Keratinocyte (primary cell): ENCODE data around the gene TNFSF15. TPM values are rescaled to one million over a fixed set of nuclear protein-coding genes. Genes with fewer than 3 reads are reported as not detected.

Experiments used
- DNase-seq: peaks from one replicate; pipeline ENCODE4 v3.0.0-alpha.2; 2011; ENCODE audit warnings: low read depth, missing footprints, low spot score
- FAIRE-seq: peaks from 2 replicates; lab custom pipeline; 2011; peaks lifted over from hg19 to GRCh38; lab: Jason Lieb, UNC
- H2AFZ ChIP-seq: 2 replicates; pipeline ENCODE4 v1.6.0; 2012; ENCODE audit warnings: low read length, control low read depth, inconsistent platforms; ENCODE audit not compliant: control insufficient read depth
- H3K27ac ChIP-seq: 2 replicates; pipeline ENCODE4 v1.5.1; 2011; ENCODE audit warnings: low read length; ENCODE audit not compliant: control insufficient read depth, insufficient read depth
- H3K27me3 ChIP-seq: 3 replicates; pipeline ENCODE4 v1.6.0; 2011; ENCODE audit warnings: low read length; ENCODE audit not compliant: control insufficient read depth, insufficient read depth; ENCODE audit errors: extremely low read depth
- H3K36me3 ChIP-seq, 2 experiments: 2 replicates in 1 of 2; 3 replicates in 1 of 2; pipeline ENCODE4 v1.5.1; 2011; ENCODE audit warnings: low read length in 2 of 2, mild to moderate bottlenecking in 1 of 2; ENCODE audit not compliant: control insufficient read depth in 2 of 2, insufficient read depth in 2 of 2; ENCODE audit errors: extremely low read depth in 1 of 2
- H3K4me1 ChIP-seq: 3 replicates; pipeline ENCODE4 v1.5.1; 2011; ENCODE audit warnings: low read length; ENCODE audit not compliant: control insufficient read depth, insufficient read depth; ENCODE audit errors: extremely low read depth
- H3K4me2 ChIP-seq: 3 replicates; pipeline ENCODE4 v1.6.0; 2011; ENCODE audit warnings: low read depth, low read length; ENCODE audit not compliant: control insufficient read depth, insufficient read depth; ENCODE audit errors: extremely low read depth
- H3K4me3 ChIP-seq, 3 experiments: fragments of 200-600 bp in 1 of 3; sonication (generic) in 1 of 3; 2 replicates in 2 of 3; 3 replicates in 1 of 3; pipeline ENCODE4 v1.5.1; 2011 to 2016; ENCODE audit warnings: low read length in 3 of 3, mild to moderate bottlenecking in 3 of 3, control low read depth in 2 of 3, inconsistent platforms in 1 of 3, low read depth in 1 of 3, mixed read lengths in 1 of 3, mixed run types in 1 of 3, moderate library complexity in 1 of 3; ENCODE audit not compliant: control insufficient read depth in 2 of 3, insufficient read depth in 2 of 3; ENCODE audit errors: extremely low read depth in 1 of 3
- H3K79me2 ChIP-seq: 2 replicates; pipeline ENCODE4 v1.6.0; 2012; ENCODE audit warnings: low read length; ENCODE audit not compliant: control insufficient read depth, insufficient read depth
- H3K9ac ChIP-seq: 3 replicates; pipeline ENCODE4 v1.6.0; 2011; ENCODE audit warnings: low read length; ENCODE audit not compliant: control insufficient read depth, insufficient read depth; ENCODE audit errors: extremely low read depth
- H3K9me1 ChIP-seq: 3 replicates; pipeline ENCODE4 v1.6.0; 2011; ENCODE audit warnings: low read length; ENCODE audit not compliant: control insufficient read depth, insufficient read depth; ENCODE audit errors: extremely low read depth
- H3K9me3 ChIP-seq: 2 replicates; pipeline ENCODE4 v1.5.1; 2012; ENCODE audit warnings: low read depth, low read length; ENCODE audit not compliant: control insufficient read depth
- H4K20me1 ChIP-seq: 3 replicates; pipeline ENCODE4 v1.6.0; 2011; ENCODE audit warnings: low read length; ENCODE audit not compliant: control insufficient read depth, insufficient read depth; ENCODE audit errors: extremely low read depth
- EZH2 ChIP-seq: IDR thresholded peaks from one replicate; pipeline ENCODE4 v1.6.1; 2012; ENCODE audit warnings: inconsistent platforms, mild to moderate bottlenecking, low read length, moderate library complexity
- dilution Hi-C: fragments of 300-500 bp; cut with MboI; formaldehyde crosslinking; loops from one replicate; pipeline ENCODE4 v1.7.0; 2020; ENCODE audit warnings: low sequenced_read_pairs; ENCODE audit not compliant: extremely low pct_ligation_motif_present
- polyA plus RNA-seq, 5 experiments: library from polyadenylated mRNA; depleted of rRNA in 3 of 5; stranded (reverse) in 3 of 5; stranded (forward) in 1 of 5; unstranded in 1 of 5; fragments of >200 nt; gene quantifications; 1 replicate in 1 of 5; 2 replicates in 3 of 5; 3 replicates in 1 of 5; pipeline versions ENCODE4 v1.2.1 to v1.2.3, GENCODE V29; 2011 to 2012; ENCODE audit warnings: missing spikeins in 2 of 5, low read depth in 1 of 5, low replicate concordance in 1 of 5
- TF ChIP-seq, protein P1 (sequence below), 3 experiments: IDR thresholded peaks in 1 of 3; conservative IDR thresholded peaks in 1 of 3; optimal IDR thresholded peaks in 1 of 3; 2 replicates in 2 of 3; 3 replicates in 1 of 3; pipeline versions ENCODE3 to v1.5.1; 2011; ENCODE audit warnings: low read length in 3 of 3, mild to moderate bottlenecking in 3 of 3, moderate library complexity in 2 of 3, control low read depth in 1 of 3, inconsistent platforms in 1 of 3; ENCODE audit not compliant: insufficient read depth in 2 of 3; ENCODE audit errors: extremely low read depth in 1 of 3

Gene TNFSF15
- polyA plus RNA-seq, 1 donor (not counting 4 experiments of a cell fraction or from before 2014, with no cell fraction given), result 1.1 TPM

DNA sequence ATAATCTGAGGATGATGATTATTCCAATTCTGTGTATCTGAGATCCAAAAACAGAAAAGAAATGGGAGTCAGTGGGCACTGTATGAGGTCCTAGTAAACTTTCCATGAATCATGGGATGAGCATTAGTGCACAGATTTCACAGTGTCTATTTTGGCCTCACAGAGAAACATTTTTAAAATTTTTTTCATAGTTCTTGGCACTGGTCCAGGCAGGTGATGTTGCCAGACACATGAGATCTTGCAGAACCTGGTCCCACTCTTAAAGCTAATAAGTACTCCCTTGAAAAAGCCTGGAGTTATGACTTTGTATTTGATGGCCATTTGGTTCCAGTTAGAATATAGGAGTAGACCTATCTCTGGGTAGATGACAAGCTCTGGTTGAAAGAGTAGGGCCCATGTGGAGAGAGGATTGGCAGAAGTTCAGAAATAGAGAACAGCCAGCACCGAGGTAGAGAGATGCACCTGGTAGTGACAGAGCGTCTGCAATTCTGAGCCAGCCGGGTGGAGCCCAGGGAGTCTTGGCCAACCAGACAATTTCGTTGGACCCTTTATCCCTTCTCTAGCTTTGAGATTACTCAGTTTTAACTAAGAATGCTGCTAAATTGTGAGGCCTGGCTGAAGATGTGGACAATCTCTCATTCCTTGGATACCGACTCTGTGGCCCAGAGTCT lies 6.3 kb upstream of the TNFSF15 start:
- Histone ChIP-seq H3K9me1 (no peaks in the 10 kb centered on the region), H4K20me1 (no peaks in the 10 kb centered on the region), H3K79me2 (no peaks in the 10 kb centered on the region), H3K36me3 (no peaks in the 10 kb centered on the region), H3K4me1 (no peaks in the 10 kb centered on the region), H3K9me3 (no peaks in the 10 kb centered on the region), H3K27me3 (no peaks in the 10 kb centered on the region), H3K9ac (no peak overlapping the region), H3K4me2 (no peak overlapping the region), H3K4me3 (no peak overlapping the region), H2AFZ (no peak overlapping the region), H3K27ac (no peak overlapping the region)
- TF ChIP-seq EZH2, result no peak
- TF ChIP-seq, protein P1, sequence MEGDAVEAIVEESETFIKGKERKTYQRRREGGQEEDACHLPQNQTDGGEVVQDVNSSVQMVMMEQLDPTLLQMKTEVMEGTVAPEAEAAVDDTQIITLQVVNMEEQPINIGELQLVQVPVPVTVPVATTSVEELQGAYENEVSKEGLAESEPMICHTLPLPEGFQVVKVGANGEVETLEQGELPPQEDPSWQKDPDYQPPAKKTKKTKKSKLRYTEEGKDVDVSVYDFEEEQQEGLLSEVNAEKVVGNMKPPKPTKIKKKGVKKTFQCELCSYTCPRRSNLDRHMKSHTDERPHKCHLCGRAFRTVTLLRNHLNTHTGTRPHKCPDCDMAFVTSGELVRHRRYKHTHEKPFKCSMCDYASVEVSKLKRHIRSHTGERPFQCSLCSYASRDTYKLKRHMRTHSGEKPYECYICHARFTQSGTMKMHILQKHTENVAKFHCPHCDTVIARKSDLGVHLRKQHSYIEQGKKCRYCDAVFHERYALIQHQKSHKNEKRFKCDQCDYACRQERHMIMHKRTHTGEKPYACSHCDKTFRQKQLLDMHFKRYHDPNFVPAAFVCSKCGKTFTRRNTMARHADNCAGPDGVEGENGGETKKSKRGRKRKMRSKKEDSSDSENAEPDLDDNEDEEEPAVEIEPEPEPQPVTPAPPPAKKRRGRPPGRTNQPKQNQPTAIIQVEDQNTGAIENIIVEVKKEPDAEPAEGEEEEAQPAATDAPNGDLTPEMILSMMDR (optimal IDR thresholded peaks at IDR 0.05 in 1 of 3, IDR thresholded peaks at IDR 0.05 in 1 of 3, conservative IDR thresholded peaks at IDR 0.05 in 1 of 3; ENCODE audit: extremely low read depth in 1 of 3, insufficient read depth in 2 of 3, low read length in 3 of 3), result no peak
- DNase-seq (no peak), FAIRE-seq (no peak)
- dilution Hi-C loops, result no loop called here

DNA sequence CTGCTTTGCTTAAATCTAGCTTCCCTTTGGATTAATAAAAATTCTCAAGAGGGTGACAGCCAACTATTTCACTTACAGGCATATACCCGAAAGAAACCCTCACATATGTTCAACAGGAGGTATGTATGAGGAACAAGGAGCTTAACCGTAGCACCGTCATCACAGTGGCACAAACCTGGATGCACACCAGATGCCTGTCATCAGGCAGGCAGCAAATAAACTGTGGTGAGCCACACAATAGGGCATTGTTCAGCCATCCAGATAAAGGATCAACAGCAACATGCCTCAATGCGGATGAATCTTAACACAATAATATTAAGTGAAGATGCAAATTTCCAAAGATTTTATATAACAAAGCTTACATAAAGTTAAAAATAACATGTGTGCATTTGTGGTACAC lies 5.5 kb upstream of the TNFSF15 start:
- no peaks in the 10 kb centered on the region for H3K9me1 ChIP-seq
- no peak overlapping the region for H3K4me3 ChIP-seq
- no peak overlapping the region for H2AFZ ChIP-seq
- no peak for DNase-seq
- TF ChIP-seq, protein P1 (optimal IDR thresholded peaks at IDR 0.05 in 1 of 3, IDR thresholded peaks at IDR 0.05 in 1 of 3, conservative IDR thresholded peaks at IDR 0.05 in 1 of 3; ENCODE audit: extremely low read depth in 1 of 3, insufficient read depth in 2 of 3, low read length in 3 of 3), result no peak
- TF ChIP-seq EZH2, result no peak
- H3K79me2 ChIP-seq, result no peaks in the 10 kb centered on the region
- H3K4me2 ChIP-seq, result no peak overlapping the region
- H3K27ac ChIP-seq, result no peak overlapping the region
- H3K36me3 ChIP-seq, result no peaks in the 10 kb centered on the region
- H4K20me1 ChIP-seq, result no peaks in the 10 kb centered on the region
- H3K9me3 ChIP-seq, result no peaks in the 10 kb centered on the region
- H3K27me3 ChIP-seq, result no peaks in the 10 kb centered on the region
- H3K9ac ChIP-seq, result no peak overlapping the region
- FAIRE-seq, result no peak
- dilution Hi-C loops, result no loop called here
- peaks cover 6% of the 10 kb centered on the region for H3K4me1 ChIP-seq
